ENCODE results near the gene PRSS57.

The PRSS57 gene

DNA sequence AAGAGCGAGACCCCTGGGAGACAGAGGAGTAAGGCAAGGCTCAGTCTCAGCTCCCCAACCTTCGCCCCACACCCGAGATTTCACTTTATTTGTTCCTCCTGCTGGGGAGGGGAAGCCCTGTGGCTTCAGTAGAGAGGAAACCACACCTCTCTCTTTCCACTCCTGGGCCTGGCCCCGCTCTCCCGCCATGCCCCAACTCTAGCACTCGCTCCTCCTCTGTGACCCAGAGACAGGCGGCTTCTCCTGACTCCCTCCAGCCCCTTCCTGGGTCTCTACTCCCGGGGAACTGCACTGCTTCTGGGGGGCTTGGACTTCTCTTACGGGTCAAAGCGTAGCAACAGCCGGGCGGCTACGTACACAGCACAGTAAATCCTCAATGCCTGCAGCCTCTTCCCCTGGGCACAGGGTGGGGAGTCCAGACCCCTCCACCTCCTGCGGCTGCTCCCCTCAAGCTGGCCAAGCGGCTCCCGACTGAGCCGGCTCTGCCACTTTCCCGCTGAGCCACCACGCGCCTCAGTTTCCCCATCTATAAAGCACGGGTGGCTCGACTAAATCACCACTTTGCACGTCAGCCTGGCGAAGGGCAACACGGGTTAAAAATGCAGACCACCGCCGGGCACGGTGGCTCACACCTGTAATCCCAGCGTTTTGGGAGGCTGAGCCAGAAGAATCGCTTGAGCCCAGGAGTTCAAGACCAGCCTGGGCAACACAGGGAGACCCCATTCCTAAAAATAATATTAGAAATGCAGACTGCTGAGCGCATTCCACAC lies 33.6 kb downstream of the PRSS57 start:
- Histone ChIP-seq H3K4me3 (ENCODE audit: low read length) (peak overlapping the region; percentile 95), H3K4me2 (ENCODE audit: low read length) (peak overlapping the region; percentile 100), H3K27me3 (ENCODE audit: control insufficient read depth, insufficient read depth, low read length) (no peaks in the 10 kb centered on the region), H3K36me3 (ENCODE audit: insufficient read depth, low read length) (peaks cover 9% of the 10 kb centered on the region), H3K9ac (ENCODE audit: low read depth, low read length) (peak overlapping the region; percentile 99), H3K4me1 (ENCODE audit: control insufficient read depth, insufficient read depth, low read length) (peaks cover 64% of the 10 kb centered on the region), H3K9me3 (replicated peaks; ENCODE audit: low read length) (no peaks in the 10 kb centered on the region)

DNA sequence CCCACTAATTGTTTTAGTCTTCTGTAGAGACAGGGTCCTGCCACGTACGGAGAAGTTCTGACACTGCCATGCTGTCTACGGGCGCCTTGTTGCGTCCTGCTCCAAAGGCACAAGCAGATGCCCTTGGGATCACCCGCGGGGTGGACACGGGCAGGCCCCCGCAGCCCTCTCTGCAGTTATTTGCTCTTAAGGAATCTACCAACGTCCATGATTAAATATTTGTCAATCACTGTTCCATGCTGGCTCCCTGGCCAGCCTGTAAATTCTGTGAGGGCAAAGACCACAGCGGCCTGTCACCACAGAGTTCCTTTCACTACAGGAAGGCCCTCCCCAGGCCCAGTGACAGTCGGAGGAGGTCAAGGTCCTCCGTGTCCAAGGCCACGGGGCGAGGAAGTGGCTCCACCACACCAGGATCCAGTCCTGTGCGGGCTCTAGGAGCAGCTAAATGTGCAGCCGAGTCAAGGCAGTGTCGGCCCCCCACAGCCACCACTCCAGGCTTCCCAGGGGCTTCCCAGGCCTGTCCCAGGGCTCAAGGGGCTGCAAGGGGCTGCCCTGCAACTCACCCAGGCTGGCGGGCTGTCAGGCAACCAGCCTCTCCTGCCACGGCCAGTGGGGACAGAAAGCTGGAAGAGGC lies 34.3 kb downstream of the PRSS57 start:
- H3K27me3 ChIP-seq (ENCODE audit: control insufficient read depth, insufficient read depth, low read length), result no peaks in the 10 kb centered on the region
- H3K4me1 ChIP-seq (ENCODE audit: control insufficient read depth, insufficient read depth, low read length), result peaks cover 67% of the 10 kb centered on the region
- H3K9me3 ChIP-seq (replicated peaks; ENCODE audit: low read length), result no peaks in the 10 kb centered on the region
- H3K9ac ChIP-seq (ENCODE audit: low read depth, low read length), result peak overlapping the region; percentile 99
- peak overlapping the region; percentile 95 for H3K4me3 ChIP-seq (ENCODE audit: low read length)
- peak overlapping the region; percentile 100 for H3K4me2 ChIP-seq (ENCODE audit: low read length)
- H3K36me3 ChIP-seq (ENCODE audit: insufficient read depth, low read length), result peaks cover 11% of the 10 kb centered on the region

DNA sequence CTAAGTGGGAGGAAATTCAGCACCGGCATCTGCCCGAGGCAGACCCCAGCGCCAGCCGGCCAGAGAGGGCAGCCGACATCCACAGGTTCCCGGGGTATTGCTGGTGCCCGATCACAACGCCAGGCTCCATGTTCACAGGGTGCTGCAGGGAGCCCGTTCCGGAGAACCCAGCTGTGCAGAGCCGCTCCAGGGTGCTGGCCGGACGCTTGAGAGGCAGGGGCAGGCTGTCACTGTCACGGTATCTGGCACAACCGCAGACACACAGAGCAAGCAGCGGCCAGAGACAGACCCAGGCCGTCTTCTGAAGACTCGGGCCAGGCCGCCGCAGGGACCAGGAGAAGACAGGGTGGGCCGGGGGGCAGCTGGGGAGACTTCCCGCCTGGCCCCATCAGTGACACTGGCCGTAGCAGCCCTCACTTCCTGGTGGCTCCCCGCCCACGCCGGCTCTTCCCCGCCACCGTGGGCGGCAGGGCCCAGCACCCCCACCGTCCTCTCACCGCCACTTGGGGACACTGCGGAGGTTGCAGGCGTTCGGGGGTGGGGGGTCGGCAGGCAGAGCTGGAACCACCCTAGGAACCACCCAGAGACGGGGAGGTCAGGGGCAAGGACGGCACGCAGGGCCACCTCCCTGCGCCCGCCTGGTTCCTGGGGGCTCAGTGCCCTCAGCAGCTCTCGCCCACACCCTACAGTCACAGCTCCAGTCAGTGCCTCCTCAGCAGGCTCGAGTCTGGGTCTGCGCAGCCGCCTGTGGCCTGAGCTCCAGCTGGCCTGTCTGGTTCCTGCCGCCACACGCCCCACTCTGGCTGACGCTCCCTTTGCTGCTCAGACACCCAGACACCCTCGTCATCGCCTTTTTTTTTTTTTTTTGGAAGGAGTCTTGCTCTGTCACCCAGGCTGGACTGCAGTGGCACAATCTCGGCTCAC lies 36.1 kb downstream of the PRSS57 start:
- Histone ChIP-seq H3K9ac (ENCODE audit: low read depth, low read length) (peak overlapping the region; percentile 54), H3K36me3 (ENCODE audit: insufficient read depth, low read length) (peaks cover 16% of the 10 kb centered on the region), H3K9me3 (replicated peaks; ENCODE audit: low read length) (no peaks in the 10 kb centered on the region), H3K4me2 (ENCODE audit: low read length) (peak overlapping the region; percentile 100), H3K4me1 (ENCODE audit: control insufficient read depth, insufficient read depth, low read length) (peaks cover 69% of the 10 kb centered on the region), H3K4me3 (ENCODE audit: low read length) (peak overlapping the region; percentile 60), H3K27me3 (ENCODE audit: control insufficient read depth, insufficient read depth, low read length) (no peaks in the 10 kb centered on the region)

DNA sequence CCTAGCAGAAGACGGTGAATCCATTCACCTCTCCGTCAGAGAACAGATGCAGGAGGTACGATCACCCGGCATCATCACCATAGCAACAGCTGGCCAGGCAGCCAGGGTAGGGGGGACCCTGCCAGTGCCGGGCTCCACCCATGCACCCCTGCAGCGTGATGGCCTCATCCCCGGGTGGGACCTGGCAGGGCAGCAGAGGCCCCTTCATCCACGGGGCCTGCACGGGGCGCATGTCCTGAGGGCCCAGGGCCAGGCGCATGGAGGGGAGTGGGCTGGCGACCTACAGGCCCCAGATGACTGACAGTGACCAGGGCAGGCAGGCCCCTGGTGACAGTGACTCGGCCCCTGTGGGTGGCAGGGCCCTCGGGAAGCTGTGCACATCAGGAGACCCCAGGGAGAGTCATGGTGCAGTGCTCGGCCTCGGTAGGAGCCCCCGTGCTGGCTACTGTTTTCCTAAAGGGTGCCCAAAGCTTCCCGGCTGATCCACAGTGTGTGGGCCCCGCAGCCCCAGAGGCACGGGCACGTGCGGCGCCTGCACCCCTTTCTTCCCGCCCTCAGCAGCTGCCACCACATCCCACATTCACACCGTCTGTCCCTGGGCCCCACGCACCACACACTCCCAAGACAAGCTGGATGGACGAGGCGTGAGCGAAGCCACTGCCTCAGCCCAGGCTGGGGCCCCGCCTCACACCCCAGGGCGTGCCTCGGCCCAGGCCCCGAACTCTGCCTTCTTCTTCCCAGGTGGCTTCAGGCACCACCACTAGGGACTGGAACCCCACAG lies 37.0 kb downstream of the PRSS57 start:
- no peaks in the 10 kb centered on the region for H3K9me3 ChIP-seq (replicated peaks; ENCODE audit: low read length)
- peak overlapping the region; percentile 60 for H3K4me3 ChIP-seq (ENCODE audit: low read length)
- peak overlapping the region; percentile 54 for H3K9ac ChIP-seq (ENCODE audit: low read depth, low read length)
- H3K4me2 ChIP-seq (ENCODE audit: low read length), result peak overlapping the region; percentile 100
- peaks cover 25% of the 10 kb centered on the region for H3K36me3 ChIP-seq (ENCODE audit: insufficient read depth, low read length)
- peaks cover 60% of the 10 kb centered on the region for H3K4me1 ChIP-seq (ENCODE audit: control insufficient read depth, insufficient read depth, low read length)
- no peaks in the 10 kb centered on the region for H3K27me3 ChIP-seq (ENCODE audit: control insufficient read depth, insufficient read depth, low read length)

DNA sequence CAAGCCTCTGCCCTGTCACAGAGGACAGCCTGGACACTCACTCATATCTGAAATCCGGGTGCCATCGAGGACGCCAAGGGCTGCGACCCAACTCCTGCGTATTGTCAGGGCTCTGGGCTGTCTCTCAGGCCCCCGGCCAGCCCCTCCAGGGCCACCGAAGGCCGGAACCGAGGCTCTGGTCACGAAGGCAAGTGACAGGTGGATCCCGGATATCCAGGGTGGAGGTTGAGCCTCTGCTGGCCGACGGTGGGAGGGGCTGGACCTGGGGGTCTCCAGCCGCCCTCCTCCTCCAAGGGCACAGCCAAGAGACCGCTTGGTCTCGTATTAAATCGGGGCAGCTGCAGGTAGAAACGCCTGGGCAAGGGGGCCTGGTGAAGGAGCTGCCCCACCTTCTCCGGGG lies 37.6 kb downstream of the PRSS57 start:
- H3K9ac ChIP-seq (ENCODE audit: low read depth, low read length), result no peak overlapping the region
- no peaks in the 10 kb centered on the region for H3K27me3 ChIP-seq (ENCODE audit: control insufficient read depth, insufficient read depth, low read length)
- no peak overlapping the region for H3K4me3 ChIP-seq (ENCODE audit: low read length)
- H3K36me3 ChIP-seq (ENCODE audit: insufficient read depth, low read length), result peaks cover 31% of the 10 kb centered on the region
- peaks cover 60% of the 10 kb centered on the region for H3K4me1 ChIP-seq (ENCODE audit: control insufficient read depth, insufficient read depth, low read length)
- H3K9me3 ChIP-seq (replicated peaks; ENCODE audit: low read length), result no peaks in the 10 kb centered on the region
- H3K4me2 ChIP-seq (ENCODE audit: low read length), result no peak overlapping the region

DNA sequence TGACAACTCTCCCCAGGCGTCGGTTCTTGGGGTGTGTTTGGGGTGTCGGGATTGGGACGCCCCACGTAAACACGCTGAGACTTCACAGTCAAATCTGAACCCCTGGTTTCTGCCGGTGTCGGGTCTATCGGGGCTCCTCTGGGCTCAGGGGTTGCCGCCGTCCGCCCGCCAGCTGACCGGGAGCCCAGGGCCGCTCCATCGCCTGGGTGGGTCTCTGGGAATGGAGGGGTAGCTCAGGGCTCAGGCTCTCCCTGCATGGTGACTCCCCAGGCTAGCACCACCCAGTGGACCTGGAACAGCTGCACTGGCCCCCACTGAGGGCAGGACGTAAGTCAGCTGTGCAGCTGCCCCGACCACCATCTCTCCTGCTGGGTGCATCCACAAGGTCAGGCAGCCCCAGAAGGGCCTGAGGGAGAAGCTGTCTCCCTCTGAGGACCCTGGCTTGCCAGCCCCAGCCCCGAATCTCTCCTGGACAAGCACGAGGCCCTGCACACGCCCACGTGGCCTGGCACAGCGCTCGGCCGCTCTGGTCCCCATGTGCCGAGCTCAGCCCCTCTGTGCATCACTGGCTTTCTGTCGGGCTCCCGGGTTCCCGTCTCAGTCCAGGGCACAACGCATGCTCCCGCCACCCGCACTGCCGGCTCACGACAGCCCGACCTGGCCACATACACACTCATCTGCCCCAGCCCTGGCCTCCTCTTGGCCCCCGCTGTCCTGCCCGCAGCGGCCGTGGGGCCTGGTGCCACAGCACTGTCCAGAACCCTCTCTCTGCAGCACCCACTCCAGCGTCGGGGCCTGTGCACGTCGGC lies 38.3 kb downstream of the PRSS57 start:
- Histone ChIP-seq H3K9ac (ENCODE audit: low read depth, low read length) (no peak overlapping the region), H3K9me3 (replicated peaks; ENCODE audit: low read length) (no peaks in the 10 kb centered on the region), H3K36me3 (ENCODE audit: insufficient read depth, low read length) (peaks cover 33% of the 10 kb centered on the region), H3K4me1 (ENCODE audit: control insufficient read depth, insufficient read depth, low read length) (peaks cover 60% of the 10 kb centered on the region), H3K4me2 (ENCODE audit: low read length) (no peak overlapping the region), H3K4me3 (ENCODE audit: low read length) (no peak overlapping the region), H3K27me3 (ENCODE audit: control insufficient read depth, insufficient read depth, low read length) (no peaks in the 10 kb centered on the region)

DNA sequence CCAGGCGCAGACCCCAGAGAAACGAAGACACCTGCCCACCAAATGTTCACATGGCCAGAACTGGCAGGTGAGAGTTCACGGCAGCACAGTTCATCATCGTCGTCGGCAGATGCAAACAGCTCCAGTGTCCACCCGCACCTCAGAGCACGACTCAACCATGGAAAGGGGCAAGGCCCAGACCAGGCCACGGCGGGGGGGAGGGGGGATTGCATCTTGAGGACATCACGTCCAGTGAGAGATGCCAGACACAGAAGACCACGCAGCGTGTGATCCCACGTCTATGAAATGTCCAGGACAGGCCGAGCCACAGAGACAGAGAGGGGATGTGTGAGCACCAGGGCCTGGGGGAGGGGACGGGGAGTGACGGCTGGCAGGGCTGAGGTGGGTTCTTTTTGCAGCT lies 39.6 kb downstream of the PRSS57 start:
- peaks cover 48% of the 10 kb centered on the region for H3K4me1 ChIP-seq (ENCODE audit: control insufficient read depth, insufficient read depth, low read length)
- peaks cover 45% of the 10 kb centered on the region for H3K36me3 ChIP-seq (ENCODE audit: insufficient read depth, low read length)
- H3K9ac ChIP-seq (ENCODE audit: low read depth, low read length), result no peak overlapping the region
- no peaks in the 10 kb centered on the region for H3K9me3 ChIP-seq (replicated peaks; ENCODE audit: low read length)
- H3K4me3 ChIP-seq (ENCODE audit: low read length), result no peak overlapping the region
- H3K27me3 ChIP-seq (ENCODE audit: control insufficient read depth, insufficient read depth, low read length), result no peaks in the 10 kb centered on the region
- H3K4me2 ChIP-seq (ENCODE audit: low read length), result no peak overlapping the region

DNA sequence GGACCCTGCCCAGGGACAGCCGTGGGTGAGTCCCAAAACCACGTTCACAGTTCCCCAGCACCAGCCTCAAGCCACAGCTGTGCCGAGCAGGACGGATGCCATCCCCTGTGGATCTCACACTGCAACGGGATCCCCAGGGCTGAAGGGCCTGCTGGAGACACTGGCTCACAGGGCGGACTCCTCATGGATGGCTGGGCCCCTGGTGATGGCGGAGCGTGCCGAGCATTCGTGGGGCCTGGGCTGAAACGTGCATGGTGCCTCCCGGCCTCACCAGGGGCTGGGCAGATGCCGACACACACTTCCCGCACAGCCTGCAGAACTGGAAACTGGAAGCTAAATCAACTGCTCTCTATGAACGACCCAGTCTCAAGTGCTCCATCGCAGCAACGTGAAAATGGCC lies 41.8 kb downstream of the PRSS57 start:
- Histone ChIP-seq H3K4me2 (ENCODE audit: low read length) (no peak overlapping the region), H3K9me3 (replicated peaks; ENCODE audit: low read length) (no peaks in the 10 kb centered on the region), H3K27me3 (ENCODE audit: control insufficient read depth, insufficient read depth, low read length) (no peaks in the 10 kb centered on the region), H3K36me3 (ENCODE audit: insufficient read depth, low read length) (peaks cover 53% of the 10 kb centered on the region), H3K4me1 (ENCODE audit: control insufficient read depth, insufficient read depth, low read length) (peaks cover 26% of the 10 kb centered on the region), H3K9ac (ENCODE audit: low read depth, low read length) (no peak overlapping the region), H3K4me3 (ENCODE audit: low read length) (no peak overlapping the region)

DNA sequence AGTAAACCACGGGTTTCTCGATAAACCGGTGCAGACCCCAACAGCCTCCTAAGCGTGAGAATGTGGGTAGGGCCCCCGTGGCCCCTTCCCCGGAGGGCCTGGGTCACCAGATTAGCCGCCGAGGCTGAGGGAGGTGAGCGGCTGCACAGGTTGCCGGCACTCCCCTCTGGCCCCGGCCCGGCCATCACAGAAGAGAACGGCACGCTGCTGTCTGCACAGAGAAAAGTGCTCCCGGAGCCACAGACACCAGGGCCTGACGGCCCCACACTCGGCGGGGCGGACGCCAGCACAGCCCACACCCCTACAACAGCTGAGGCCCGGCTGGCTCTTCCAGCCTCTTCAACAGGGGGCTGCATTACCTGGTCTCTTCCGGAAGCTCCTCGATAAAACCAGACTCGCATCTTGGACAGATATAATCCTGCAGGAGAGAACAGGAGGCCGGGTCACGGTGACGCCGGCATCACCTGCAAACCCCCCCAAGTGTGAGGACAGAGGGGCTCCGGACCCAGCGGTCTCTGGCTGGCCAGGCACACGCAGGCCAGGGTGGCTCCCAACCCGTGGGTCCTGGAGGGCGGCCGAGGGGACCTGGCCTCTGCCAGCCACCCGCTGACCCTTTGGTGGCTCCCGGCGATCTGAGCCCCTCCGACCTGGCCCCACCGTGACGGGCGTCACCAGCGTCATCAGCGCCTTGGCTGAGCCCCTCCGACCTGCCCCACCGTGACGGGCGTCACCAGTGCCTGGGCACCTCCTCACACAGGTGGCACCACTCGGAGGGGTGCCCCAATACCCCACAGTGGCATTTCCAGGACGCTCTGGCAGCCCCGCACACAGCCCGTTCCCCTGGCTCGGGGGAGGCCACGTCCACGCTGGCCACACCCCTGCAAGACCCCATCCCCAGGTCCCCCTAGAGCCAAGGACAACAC lies 42.5 kb downstream of the PRSS57 start:
- Histone ChIP-seq H3K4me2 (ENCODE audit: low read length) (no peak overlapping the region), H3K36me3 (ENCODE audit: insufficient read depth, low read length) (peaks cover 50% of the 10 kb centered on the region), H3K27me3 (ENCODE audit: control insufficient read depth, insufficient read depth, low read length) (no peaks in the 10 kb centered on the region), H3K4me1 (ENCODE audit: control insufficient read depth, insufficient read depth, low read length) (peaks cover 19% of the 10 kb centered on the region), H3K9me3 (replicated peaks; ENCODE audit: low read length) (no peaks in the 10 kb centered on the region), H3K9ac (ENCODE audit: low read depth, low read length) (no peak overlapping the region), H3K4me3 (ENCODE audit: low read length) (no peak overlapping the region)

DNA sequence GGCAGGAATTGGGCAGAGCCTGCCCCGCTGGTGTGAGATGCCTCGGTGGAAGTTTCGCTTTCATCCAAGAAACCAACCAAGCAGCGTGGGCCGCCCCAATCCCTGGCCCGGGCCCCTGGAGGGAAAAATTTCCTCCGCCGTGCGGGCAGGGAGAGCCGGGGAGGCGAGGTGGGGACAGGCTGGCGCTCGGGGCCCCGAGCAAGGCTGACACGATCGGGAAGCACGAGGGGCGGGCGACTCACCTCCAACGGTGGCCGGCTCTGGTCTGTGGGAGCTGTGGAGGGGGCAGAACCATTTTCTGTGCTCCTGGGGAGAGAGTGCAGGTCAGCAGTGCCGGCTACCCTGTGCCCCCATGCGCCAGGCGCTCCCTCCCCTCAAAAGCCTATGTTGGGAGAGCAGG lies 43.3 kb downstream of the PRSS57 start:
- Histone ChIP-seq H3K27me3 (ENCODE audit: control insufficient read depth, insufficient read depth, low read length) (no peaks in the 10 kb centered on the region), H3K4me2 (ENCODE audit: low read length) (no peak overlapping the region), H3K36me3 (ENCODE audit: insufficient read depth, low read length) (peaks cover 57% of the 10 kb centered on the region), H3K4me1 (ENCODE audit: control insufficient read depth, insufficient read depth, low read length) (peaks cover 12% of the 10 kb centered on the region), H3K9me3 (replicated peaks; ENCODE audit: low read length) (no peaks in the 10 kb centered on the region), H3K4me3 (ENCODE audit: low read length) (no peak overlapping the region), H3K9ac (ENCODE audit: low read depth, low read length) (no peak overlapping the region)

Measured in skeletal muscle satellite cell (primary cell).